ENCODE results near the gene KRTAP10-2.

GRCh38 chr21:44556879-44557278 lies 5.6 kb upstream of the KRTAP10-2 start:
- TF ChIP-seq CTCF (optimal IDR thresholded peaks at IDR 0.05 in 1 of 3, IDR thresholded peaks at IDR 0.05 in 1 of 3, conservative IDR thresholded peaks at IDR 0.05 in 1 of 3; ENCODE audit: extremely low read depth in 1 of 3, insufficient read depth in 2 of 3, low read length in 3 of 3) (no peak), EZH2 (IDR thresholded peaks at IDR 0.05; ENCODE audit: low read length) (no peak)
